GM19324 (cell line): Measurements from ENCODE around the gene OSGEPL1.
A peak's percentile ranks its signal among the peaks of the same experiment; 100 is the strongest.
"Not testable (repeated sequence)": the region's sequence is repeated elsewhere in the genome, so short reads cannot be mapped to it uniquely, and the experiment has no call there.

Source experiments
- ATAC-seq: cut with Tn5 transposase; IDR thresholded peaks from one replicate; pipeline ENCODE4 v1.9.1; 2021; ENCODE audit warnings: mild to moderate bottlenecking, moderate library complexity; ENCODE audit not compliant: unreplicated experiment, low FRiP score

OSGEPL1 gene

GRCh38 chr2:189762551-189763298 is at the start of gene OSGEPL1:
Gene OSGEPL1 (minus strand): TSS chr2:189762792. CDS start chr2:189761640, 1,152 bp downstream.
- peak; percentile 98 for ATAC-seq

GRCh38 chr2:189803431-189803830 is 40.8 kb upstream of the OSGEPL1 start:
- ATAC-seq, result no peak

- no peak for ATAC-seq
Observed at GRCh38 chr2:189802396-189802912, 39.9 kb upstream of the OSGEPL1 start.

- ATAC-seq, result no peak
Observed at GRCh38 chr2:189799531-189799930, 36.9 kb upstream of the OSGEPL1 start.

- no peak for ATAC-seq
Observed at GRCh38 chr2:189799030-189799331, 36.4 kb upstream of the OSGEPL1 start.

GRCh38 chr2:189798312-189799029 is 35.9 kb upstream of the OSGEPL1 start:
- no peak for ATAC-seq

GRCh38 chr2:189797902-189798301 is 35.3 kb upstream of the OSGEPL1 start:
- ATAC-seq, result no peak

- no peak for ATAC-seq
Observed at GRCh38 chr2:189794310-189794709, 31.7 kb upstream of the OSGEPL1 start.

- peak; percentile 73 for ATAC-seq
Observed at GRCh38 chr2:189791338-189792042, 28.9 kb upstream of the OSGEPL1 start.

- ATAC-seq, result peak; percentile 97
Observed at GRCh38 chr2:189783927-189784867, 21.6 kb upstream of the OSGEPL1 start, which contains the start of the genes ORMDL1 and PMS1. Gene ORMDL1 (minus strand): TSS chr2:189784339. CDS start chr2:189782595, 1,744 bp downstream. Gene PMS1 (plus strand): TSS chr2:189784450. CDS start chr2:189791810, 7,360 bp downstream.

GRCh38 chr2:189783451-189783926 is 20.9 kb upstream of the OSGEPL1 start:
- ATAC-seq, result peak; percentile 10

- ATAC-seq, result no peak
Observed at GRCh38 chr2:189782221-189782671, 19.7 kb upstream of the OSGEPL1 start.

- ATAC-seq, result no peak
Observed at GRCh38 chr2:189772212-189772611, 9.6 kb upstream of the OSGEPL1 start.

- no peak for ATAC-seq
Observed at GRCh38 chr2:189770590-189771322, 8.2 kb upstream of the OSGEPL1 start.

- no peak for ATAC-seq
Observed at GRCh38 chr2:189763908-189764661, 1.5 kb upstream of the OSGEPL1 start.

GRCh38 chr2:189762229-189762550 is 402 bp downstream of the OSGEPL1 start:
- ATAC-seq, result no peak

GRCh38 chr2:189760154-189760553 is 2.4 kb downstream of the OSGEPL1 start:
- not testable (repeated sequence) for ATAC-seq

- no peak for ATAC-seq
Observed at GRCh38 chr2:189756311-189756952, 6.2 kb downstream of the OSGEPL1 start.
